ENCODE measurements around the gene HYAL4. TPM values are rescaled to one million over a fixed set of nuclear protein-coding genes. Genes with fewer than 3 reads are reported as not detected.
"Not testable (repeated sequence)": the region's sequence is repeated elsewhere in the genome, so short reads cannot be mapped to it uniquely, and the experiment has no call there.

HYAL4 gene
- total and polyA plus RNA-seq, 2 donors: not detected

GRCh38 chr7:123823898-123824753, 20.8 kb upstream of the HYAL4 start:
- WGBS: 78% methylated on average over 3 of the region's 3 CpGs
- H3K36me3 ChIP-seq (ENCODE audit: insufficient read depth): no peaks in the 10 kb centered on the region
- no peak overlapping the region for H3K27ac ChIP-seq (ENCODE audit: low read depth)
- no peaks in the 10 kb centered on the region for H3K4me1 ChIP-seq (ENCODE audit: insufficient read depth)
- H3K4me3 ChIP-seq (ENCODE audit: low read depth, low read length): no peak overlapping the region
- DNase-seq (ENCODE audit: extremely low spot score): no peak

- Histone ChIP-seq H3K36me3 (ENCODE audit: insufficient read depth) (no peaks in the 10 kb centered on the region), H3K27ac (ENCODE audit: low read depth) (no peak overlapping the region), H3K4me3 (ENCODE audit: low read depth, low read length) (no peak overlapping the region), H3K4me1 (ENCODE audit: insufficient read depth) (no peaks in the 10 kb centered on the region)
- WGBS: 14% methylated on average over 1 of the region's 1 CpG
- no peak for DNase-seq (ENCODE audit: extremely low spot score)
Measured at GRCh38 chr7:123824754-123825067, 20.3 kb upstream of the HYAL4 start.

GRCh38 chr7:123828805-123829204, 16.2 kb upstream of the HYAL4 start:
- Histone ChIP-seq H3K27ac (ENCODE audit: low read depth) (no peak overlapping the region), H3K4me3 (ENCODE audit: low read depth, low read length) (no peak overlapping the region), H3K4me1 (ENCODE audit: insufficient read depth) (no peaks in the 10 kb centered on the region), H3K36me3 (ENCODE audit: insufficient read depth) (no peaks in the 10 kb centered on the region)
- WGBS: 67% methylated on average over 2 of the region's 2 CpGs
- no peak for DNase-seq (ENCODE audit: extremely low spot score)

- no peak overlapping the region for H3K27ac ChIP-seq (ENCODE audit: low read depth)
- no peaks in the 10 kb centered on the region for H3K36me3 ChIP-seq (ENCODE audit: insufficient read depth)
- no peak for DNase-seq (ENCODE audit: extremely low spot score)
- H3K4me1 ChIP-seq (ENCODE audit: insufficient read depth): no peaks in the 10 kb centered on the region
- WGBS: 87% methylated on average over 4 of the region's 4 CpGs
- no peak overlapping the region for H3K4me3 ChIP-seq (ENCODE audit: low read depth, low read length)
Measured at GRCh38 chr7:123836656-123837055, 8.3 kb upstream of the HYAL4 start.

GRCh38 chr7:123839106-123839505, 5.9 kb upstream of the HYAL4 start:
- not testable (repeated sequence) for H3K27ac ChIP-seq (ENCODE audit: low read depth)

GRCh38 chr7:123844142-123844541, 827 bp upstream of the HYAL4 start:
- H3K4me3 ChIP-seq (ENCODE audit: low read depth, low read length); H3K4me1 ChIP-seq (ENCODE audit: insufficient read depth); H3K36me3 ChIP-seq (ENCODE audit: insufficient read depth); DNase-seq (ENCODE audit: extremely low spot score); H3K27ac ChIP-seq (ENCODE audit: low read depth): not testable (repeated sequence)
- 91% methylated on average over 7 of the region's 7 CpGs for WGBS

More at GRCh38 chr7:123839106-123839505, 5.9 kb upstream of the HYAL4 start:
- not testable (repeated sequence) for H3K4me1 ChIP-seq (ENCODE audit: insufficient read depth); H3K4me3 ChIP-seq (ENCODE audit: low read depth, low read length); DNase-seq (ENCODE audit: extremely low spot score); H3K36me3 ChIP-seq (ENCODE audit: insufficient read depth)
- WGBS: 97% methylated on average over 2 of the region's 2 CpGs

- no peak overlapping the region for H3K27ac ChIP-seq (ENCODE audit: low read depth)
- H3K4me3 ChIP-seq (ENCODE audit: low read depth, low read length): no peak overlapping the region
- no peak for DNase-seq (ENCODE audit: extremely low spot score)
- 60% methylated on average over 1 of the region's 1 CpG for WGBS
- H3K4me1 ChIP-seq (ENCODE audit: insufficient read depth): no peaks in the 10 kb centered on the region
- H3K36me3 ChIP-seq (ENCODE audit: insufficient read depth): no peaks in the 10 kb centered on the region
Measured at GRCh38 chr7:123845823-123846216, 851 bp downstream of the HYAL4 start.

- H3K27ac ChIP-seq (ENCODE audit: low read depth): no peak overlapping the region
- 48% methylated on average over 3 of the region's 3 CpGs for WGBS
- DNase-seq (ENCODE audit: extremely low spot score): no peak
- H3K36me3 ChIP-seq (ENCODE audit: insufficient read depth): no peaks in the 10 kb centered on the region
- H3K4me1 ChIP-seq (ENCODE audit: insufficient read depth): no peaks in the 10 kb centered on the region
- no peak overlapping the region for H3K4me3 ChIP-seq (ENCODE audit: low read depth, low read length)
Measured at GRCh38 chr7:123846217-123846891, 1.4 kb downstream of the HYAL4 start.

- no peaks in the 10 kb centered on the region for H3K36me3 ChIP-seq (ENCODE audit: insufficient read depth)
Measured at GRCh38 chr7:123847868-123848267, 2.9 kb downstream of the HYAL4 start.

GRCh38 chr7:123849855-123850254, 4.9 kb downstream of the HYAL4 start:
- 87% methylated on average over 1 of the region's 1 CpG for WGBS
- Histone ChIP-seq H3K36me3 (ENCODE audit: insufficient read depth) (no peaks in the 10 kb centered on the region), H3K27ac (ENCODE audit: low read depth) (no peak overlapping the region), H3K4me1 (ENCODE audit: insufficient read depth) (no peaks in the 10 kb centered on the region), H3K4me3 (ENCODE audit: low read depth, low read length) (no peak overlapping the region)
- DNase-seq (ENCODE audit: extremely low spot score): no peak

More at GRCh38 chr7:123847868-123848267, 2.9 kb downstream of the HYAL4 start:
- DNase-seq (ENCODE audit: extremely low spot score): no peak
- H3K4me3 ChIP-seq (ENCODE audit: low read depth, low read length): no peak overlapping the region
- H3K4me1 ChIP-seq (ENCODE audit: insufficient read depth): no peaks in the 10 kb centered on the region
- WGBS: 85% methylated on average over 1 of the region's 1 CpG
- no peak overlapping the region for H3K27ac ChIP-seq (ENCODE audit: low read depth)

GRCh38 chr7:123851404-123851803, 6.4 kb downstream of the HYAL4 start:
- not testable (repeated sequence) for H3K4me3 ChIP-seq (ENCODE audit: low read depth, low read length); DNase-seq (ENCODE audit: extremely low spot score); H3K27ac ChIP-seq (ENCODE audit: low read depth); H3K36me3 ChIP-seq (ENCODE audit: insufficient read depth); H3K4me1 ChIP-seq (ENCODE audit: insufficient read depth)
- WGBS: 95% methylated on average over 5 of the region's 5 CpGs

- not testable (repeated sequence) for DNase-seq (ENCODE audit: extremely low spot score); H3K4me1 ChIP-seq (ENCODE audit: insufficient read depth); H3K4me3 ChIP-seq (ENCODE audit: low read depth, low read length); H3K36me3 ChIP-seq (ENCODE audit: insufficient read depth); H3K27ac ChIP-seq (ENCODE audit: low read depth)
- 80% methylated on average over 2 of the region's 2 CpGs for WGBS
Measured at GRCh38 chr7:123854291-123854690, 9.3 kb downstream of the HYAL4 start.

- H3K4me3 ChIP-seq (ENCODE audit: low read depth, low read length); H3K36me3 ChIP-seq (ENCODE audit: insufficient read depth); H3K4me1 ChIP-seq (ENCODE audit: insufficient read depth); H3K27ac ChIP-seq (ENCODE audit: low read depth); DNase-seq (ENCODE audit: extremely low spot score): not testable (repeated sequence)
- WGBS: 58% methylated on average over 1 of the region's 1 CpG
Measured at GRCh38 chr7:123856428-123856827, 11.5 kb downstream of the HYAL4 start.

- no peak for DNase-seq (ENCODE audit: extremely low spot score)
- H3K4me1 ChIP-seq (ENCODE audit: insufficient read depth): no peaks in the 10 kb centered on the region
- no peaks in the 10 kb centered on the region for H3K36me3 ChIP-seq (ENCODE audit: insufficient read depth)
- H3K27ac ChIP-seq (ENCODE audit: low read depth): no peak overlapping the region
- H3K4me3 ChIP-seq (ENCODE audit: low read depth, low read length): no peak overlapping the region
Measured at GRCh38 chr7:123860848-123861247, 15.9 kb downstream of the HYAL4 start.
